ENCODE results near the gene DNAJC4. TPM values are rescaled to one million over a fixed set of nuclear protein-coding genes. Genes with fewer than 3 reads are reported as not detected.

The DNAJC4 gene
- polyA plus RNA-seq, 3 donors = 25.5 to 78.9 (median 32.5) TPM

GRCh38 chr11:64204464-64204989 is 25.8 kb upstream of the DNAJC4 start:
- peaks cover 24% of the 10 kb centered on the region for H4K20me1 ChIP-seq (ENCODE audit: insufficient read depth, low read length)
- H3K4me3 Mint-ChIP-seq = peak overlapping the region in 1 of 2 donors; percentile 45
- H3K4me1 Mint-ChIP-seq = peaks cover 48% of the 10 kb centered on the region
- no peaks in the 10 kb centered on the region for H3K9me3 ChIP-seq (replicated peaks in 1 of 2; ENCODE audit: control insufficient read depth in 1 of 2, insufficient read depth in 1 of 2, low read length in 2 of 2)
- no CpG with 5 or more reads among the region's 7 CpGs for WGBS (ENCODE audit: insufficient coverage)
- peak overlapping the region; percentile 97 to 99 (median 98) for H3K27ac Mint-ChIP-seq
- H3K27me3 ChIP-seq (ENCODE audit: control insufficient read depth in 2 of 2, insufficient read depth in 2 of 2, low read length in 2 of 2) = no peaks in the 10 kb centered on the region
- no peak overlapping the region for H2AFZ ChIP-seq (ENCODE audit: insufficient read depth, low read depth, low read length, poor library complexity, severe bottlenecking)
- no peak overlapping the region for H3K9ac ChIP-seq (ENCODE audit: insufficient read depth, low read length, poor library complexity, severe bottlenecking)
- H3K9me3 Mint-ChIP-seq = peaks cover 0 to 1% (median 0%) of the 10 kb centered on the region in 7 donors
- H3K4me2 ChIP-seq (replicated peaks; ENCODE audit: extremely low read depth, low read length, poor library complexity, severe bottlenecking) = peak overlapping the region; percentile 94
- intact Hi-C loops (cut with micrococcal nuclease) = no loop called here
- H3K4me1 ChIP-seq (ENCODE audit: control insufficient read depth in 1 of 2, insufficient read depth in 2 of 2, low read length in 2 of 2) = peaks cover 48 to 63% of the 10 kb centered on the region in 2 donors
- H3K36me3 ChIP-seq (replicated peaks in 1 of 2; ENCODE audit: control insufficient read depth in 1 of 2, insufficient read depth in 2 of 2, low read length in 2 of 2) = peaks cover 56 to 61% of the 10 kb centered on the region in 2 donors
- H3K27me3 Mint-ChIP-seq (ENCODE audit: low read depth in 3 of 3) = no peaks in the 10 kb centered on the region
- H3K4me3 ChIP-seq (replicated peaks in 1 of 3; ENCODE audit: low read depth in 2 of 3, low read length in 3 of 3) = peak overlapping the region in 1 of 3 experiments; percentile 98
- DNase-seq = peak; percentile 85 to 92 (median 88)
- H3K36me3 Mint-ChIP-seq = peaks cover 57 to 61% of the 10 kb centered on the region in 2 donors
- H3K79me2 ChIP-seq (ENCODE audit: insufficient read depth, low read length) = peaks cover 41% of the 10 kb centered on the region
- peak overlapping the region; percentile 98 to 99 for H3K27ac ChIP-seq (ENCODE audit: low read depth in 1 of 2, low read length in 2 of 2)
- peak; percentile 82 for TF ChIP-seq CTCF (IDR thresholded peaks at IDR 0.05)

GRCh38 chr11:64206457-64207255 is 23.7 kb upstream of the DNAJC4 start, which contains the start of gene FERMT3:
TSS of gene FERMT3 (plus strand) at chr11:64206721. CDS start at chr11:64207365, 644 bp downstream.
- H3K4me3 Mint-ChIP-seq = peak within 1 kb of the TSS; percentile 98
- H3K79me2 ChIP-seq (ENCODE audit: insufficient read depth, low read length) = peaks cover 59% of the 10 kb centered on the region
- peak within 1 kb of the TSS; percentile 97 to 99 (median 98) for H3K27ac Mint-ChIP-seq
- H3K9me3 Mint-ChIP-seq = peaks cover 0 to 1% (median 0%) of the 10 kb centered on the region in 7 donors
- peaks cover 45% of the 10 kb centered on the region for H3K4me1 Mint-ChIP-seq
- whole genome bisulfite sequencing (ENCODE audit: insufficient coverage) = 1% methylated on average over 22 of the region's 27 CpGs
- peaks cover 59 to 61% of the 10 kb centered on the region in 2 donors for H3K36me3 ChIP-seq (replicated peaks in 1 of 2; ENCODE audit: control insufficient read depth in 1 of 2, insufficient read depth in 2 of 2, low read length in 2 of 2)
- peak within 1 kb of the TSS; percentile 97 for H3K9ac ChIP-seq (ENCODE audit: insufficient read depth, low read length, poor library complexity, severe bottlenecking)
- H3K27me3 Mint-ChIP-seq (ENCODE audit: low read depth in 3 of 3) = no peaks in the 10 kb centered on the region
- H3K9me3 ChIP-seq (replicated peaks in 1 of 2; ENCODE audit: control insufficient read depth in 1 of 2, insufficient read depth in 1 of 2, low read length in 2 of 2) = no peaks in the 10 kb centered on the region
- intact Hi-C loops (cut with micrococcal nuclease) = loop anchor here (1.0 to 5.0 kb wide), 4 partner anchors 20 to 99 kb away; partner anchors contain the start of genes ESRRA (in 2 of the 2), FKBP2 (in 2 of the 2), NUDT22 (in 1 of the 2) and TRPT1 (in 1 of the 2)
- H3K27ac ChIP-seq (ENCODE audit: low read depth in 1 of 2, low read length in 2 of 2) = peak within 1 kb of the TSS; percentile 98 to 99
- peak within 1 kb of the TSS; percentile 18 for H2AFZ ChIP-seq (ENCODE audit: insufficient read depth, low read depth, low read length, poor library complexity, severe bottlenecking)
- H3K36me3 Mint-ChIP-seq = peaks cover 58 to 61% of the 10 kb centered on the region in 2 donors
- peak; percentile 73 to 83 (median 80) for DNase-seq
- H4K20me1 ChIP-seq (ENCODE audit: insufficient read depth, low read length) = peaks cover 45% of the 10 kb centered on the region
- no peaks in the 10 kb centered on the region for H3K27me3 ChIP-seq (ENCODE audit: control insufficient read depth in 2 of 2, insufficient read depth in 2 of 2, low read length in 2 of 2)
- peaks cover 43 to 55% of the 10 kb centered on the region in 2 donors for H3K4me1 ChIP-seq (ENCODE audit: control insufficient read depth in 1 of 2, insufficient read depth in 2 of 2, low read length in 2 of 2)
- peak within 1 kb of the TSS; percentile 94 for H3K4me2 ChIP-seq (replicated peaks; ENCODE audit: extremely low read depth, low read length, poor library complexity, severe bottlenecking)
- H3K4me3 ChIP-seq (replicated peaks in 1 of 3; ENCODE audit: low read depth in 2 of 3, low read length in 3 of 3) = peak within 1 kb of the TSS; percentile 62 to 100 (median 98)
- no peak for TF ChIP-seq CTCF (IDR thresholded peaks at IDR 0.05)
